ENCODE results near the gene THSD4. TPM values are rescaled to one million over a fixed set of nuclear protein-coding genes. Genes with fewer than 3 reads are reported as not detected.

THSD4 gene
- total and polyA plus RNA-seq, 2 of the 8 experiments (the other 6 are each of a cell fraction or from before 2014, with no cell fraction given): 2.5 to 6.2 TPM

DNA sequence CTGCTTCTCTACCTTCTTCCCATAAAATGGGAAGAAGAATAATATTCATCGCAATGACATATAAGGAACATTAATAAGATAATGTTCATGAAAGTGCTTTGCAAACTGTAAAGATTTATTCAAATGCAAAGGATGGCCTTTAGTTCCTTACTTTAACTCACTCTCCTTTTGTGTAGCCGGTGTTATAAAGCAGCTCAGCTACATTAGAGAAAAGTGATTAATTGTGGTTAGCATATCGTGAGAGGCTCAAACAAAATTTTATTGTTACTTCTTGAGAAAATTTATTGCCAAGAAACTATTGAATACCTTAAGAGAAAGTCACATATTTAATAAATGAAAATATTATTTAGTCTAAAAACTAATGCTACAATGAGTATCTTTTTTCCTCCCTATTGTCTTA lies 444.3 kb downstream of the THSD4 start:
- H3K4ac ChIP-seq (replicated peaks; ENCODE audit: insufficient read length, low read depth, low read length): no peak overlapping the region
- no peak overlapping the region for H3K14ac ChIP-seq (ENCODE audit: insufficient read length)
- no peak overlapping the region for H4K91ac ChIP-seq (replicated peaks; ENCODE audit: insufficient read length, low read length)
- no peak overlapping the region for H2AFZ ChIP-seq (ENCODE audit: low read length)
- no peak overlapping the region for H2BK120ac ChIP-seq (replicated peaks; ENCODE audit: low read depth, low read length)
- DNase-seq (ENCODE audit: low read depth in 1 of 2, low spot score in 2 of 2): no peak
- H3K56ac ChIP-seq (replicated peaks; ENCODE audit: insufficient read length, low read depth, low read length): no peak overlapping the region
- H4K20me1 ChIP-seq (replicated peaks in 1 of 2; ENCODE audit: control insufficient read depth in 1 of 2, insufficient read depth in 2 of 2, low read length in 2 of 2): no peaks in the 10 kb centered on the region
- H3K4me3 ChIP-seq (ENCODE audit: extremely low read depth in 1 of 4, insufficient read depth in 2 of 4, low read depth in 3 of 4, low read length in 4 of 4): no peak overlapping the region
- 71% methylated on average over 3 of the region's 3 CpGs; no CpG with 5 or more reads in 1 of the 2 experiments for WGBS, 2 experiments (ENCODE audit: extremely low coverage in 1 of 2, insufficient coverage in 1 of 2, insufficient read length in 1 of 2, insufficient replicate concordance in 2 of 2, low coverage in 1 of 2, low lambda C conversion rate in 2 of 2, missing lambda C conversion rate in 1 of 2)
- H3K27ac ChIP-seq (ENCODE audit: low read depth, low read length): no peak overlapping the region
- no peaks in the 10 kb centered on the region for H3K23me2 ChIP-seq (ENCODE audit: low read depth, low read length)
- H3K79me1 ChIP-seq (ENCODE audit: low read depth, low read length): no peaks in the 10 kb centered on the region
- H3K23ac ChIP-seq (ENCODE audit: insufficient read length): no peak overlapping the region
- POLR2A ChIA-PET (ENCODE audit: partially characterized antibody): no interaction called here
- H4K8ac ChIP-seq (ENCODE audit: extremely low read depth, insufficient read depth, low read length): no peak overlapping the region
- no peaks in the 10 kb centered on the region; a peak in 1 of 7 replicates for H3K4me1 ChIP-seq (replicated peaks in 1 of 4; ENCODE audit: control insufficient read depth in 3 of 4, insufficient read depth in 4 of 4, low read length in 3 of 4)
- H3K36me3 ChIP-seq (ENCODE audit: control insufficient read depth in 2 of 4, insufficient read depth in 4 of 4, low read length in 3 of 4): no peaks in the 10 kb centered on the region
- H3K79me2 ChIP-seq (ENCODE audit: control insufficient read depth in 1 of 2, insufficient read depth in 2 of 2, low read length in 2 of 2): no peaks in the 10 kb centered on the region
- no peak overlapping the region for H2BK20ac ChIP-seq (ENCODE audit: low read length)
- H2BK15ac ChIP-seq (ENCODE audit: low read length): no peak overlapping the region
- H3K9me3 ChIP-seq (ENCODE audit: insufficient read depth in 2 of 2, low read depth in 1 of 2, low read length in 1 of 2): no peaks in the 10 kb centered on the region
- H3K27me3 ChIP-seq (replicated peaks in 1 of 4; ENCODE audit: control insufficient read depth in 3 of 4, extremely low read depth in 1 of 4, insufficient read depth in 3 of 4, low read length in 3 of 4): no peaks in the 10 kb centered on the region
- H2BK12ac ChIP-seq (ENCODE audit: low read depth, low read length): no peak overlapping the region
- no peak overlapping the region for H2AK5ac ChIP-seq (ENCODE audit: low read depth, low read length)
- H3K18ac ChIP-seq (ENCODE audit: extremely low read depth, low read length): no peak overlapping the region
- FAIRE-seq: no peak
- H2BK5ac ChIP-seq (ENCODE audit: low read depth, low read length): no peak overlapping the region
- H4K5ac ChIP-seq (ENCODE audit: insufficient read length, low read depth, low read length): no peak overlapping the region
- H3K4me2 ChIP-seq (ENCODE audit: insufficient read depth in 1 of 2, low read depth in 2 of 2, low read length in 2 of 2): no peak overlapping the region
- CTCF ChIA-PET (ENCODE audit: partially characterized antibody): interaction anchor here (1.6 kb wide), 1 partner anchor 16 kb away, joined by 5 read pairs; no protein-coding TSS in a partner anchor
- H3K9ac ChIP-seq (replicated peaks in 1 of 4; ENCODE audit: extremely low read depth in 1 of 4, low read depth in 3 of 4, low read length in 3 of 4): no peak overlapping the region
- TF ChIP-seq KDM4A (IDR thresholded peaks at IDR 0.05; ENCODE audit: low read depth, low read length, severe bottlenecking): no peak
- TF ChIP-seq, protein P1, sequence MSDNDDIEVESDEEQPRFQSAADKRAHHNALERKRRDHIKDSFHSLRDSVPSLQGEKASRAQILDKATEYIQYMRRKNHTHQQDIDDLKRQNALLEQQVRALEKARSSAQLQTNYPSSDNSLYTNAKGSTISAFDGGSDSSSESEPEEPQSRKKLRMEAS (IDR thresholded peaks at IDR 0.05): no peak
- TF ChIP-seq ZNF274 (IDR thresholded peaks at IDR 0.05; ENCODE audit: borderline replicate concordance, extremely low read depth, low read length): no peak
- no peak for TF ChIP-seq RXRA (IDR thresholded peaks at IDR 0.05; ENCODE audit: insufficient read depth, low read depth, low read length)
- TF ChIP-seq CHD1 (IDR thresholded peaks at IDR 0.05; ENCODE audit: low read depth, low read length): no peak

Measured in H1 (cell line).